DOHH2 (cell line): ENCODE data around the gene TNFSF8.

Source experiments
- EZH2phosphoT487 ChIP-seq: fragments of 200-600 bp; sonication (generic); IDR thresholded peaks from 2 replicates; pipeline ENCODE4 v1.6.1; 2017; ENCODE audit warnings: borderline replicate concordance, mild to moderate bottlenecking, antibody characterized with exemption, low read length, moderate library complexity, mixed read lengths
- TF ChIP-seq, protein P1 (sequence below): fragments of 200-600 bp; sonication (generic); IDR thresholded peaks from one replicate; pipeline ENCODE4 v1.5.1; 2014; ENCODE audit warnings: antibody characterized with exemption, mild to moderate bottlenecking, low read depth, low read length; ENCODE audit not compliant: poor library complexity, severe bottlenecking

- TF ChIP-seq, protein P1, sequence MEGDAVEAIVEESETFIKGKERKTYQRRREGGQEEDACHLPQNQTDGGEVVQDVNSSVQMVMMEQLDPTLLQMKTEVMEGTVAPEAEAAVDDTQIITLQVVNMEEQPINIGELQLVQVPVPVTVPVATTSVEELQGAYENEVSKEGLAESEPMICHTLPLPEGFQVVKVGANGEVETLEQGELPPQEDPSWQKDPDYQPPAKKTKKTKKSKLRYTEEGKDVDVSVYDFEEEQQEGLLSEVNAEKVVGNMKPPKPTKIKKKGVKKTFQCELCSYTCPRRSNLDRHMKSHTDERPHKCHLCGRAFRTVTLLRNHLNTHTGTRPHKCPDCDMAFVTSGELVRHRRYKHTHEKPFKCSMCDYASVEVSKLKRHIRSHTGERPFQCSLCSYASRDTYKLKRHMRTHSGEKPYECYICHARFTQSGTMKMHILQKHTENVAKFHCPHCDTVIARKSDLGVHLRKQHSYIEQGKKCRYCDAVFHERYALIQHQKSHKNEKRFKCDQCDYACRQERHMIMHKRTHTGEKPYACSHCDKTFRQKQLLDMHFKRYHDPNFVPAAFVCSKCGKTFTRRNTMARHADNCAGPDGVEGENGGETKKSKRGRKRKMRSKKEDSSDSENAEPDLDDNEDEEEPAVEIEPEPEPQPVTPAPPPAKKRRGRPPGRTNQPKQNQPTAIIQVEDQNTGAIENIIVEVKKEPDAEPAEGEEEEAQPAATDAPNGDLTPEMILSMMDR, result no peak
- TF ChIP-seq EZH2phosphoT487, result no peak
These were observed 23.6 kb upstream of the TNFSF8 start for GRCh38 chr9:114953959-114954358.
